HG03097 (cell line): Measurements from ENCODE around the gene C19orf67.

Source experiments
- ATAC-seq: cut with Tn5 transposase; IDR thresholded peaks from one replicate; pipeline ENCODE4 v1.9.1; 2021; ENCODE audit not compliant: unreplicated experiment, low FRiP score

The C19orf67 gene

DNA sequence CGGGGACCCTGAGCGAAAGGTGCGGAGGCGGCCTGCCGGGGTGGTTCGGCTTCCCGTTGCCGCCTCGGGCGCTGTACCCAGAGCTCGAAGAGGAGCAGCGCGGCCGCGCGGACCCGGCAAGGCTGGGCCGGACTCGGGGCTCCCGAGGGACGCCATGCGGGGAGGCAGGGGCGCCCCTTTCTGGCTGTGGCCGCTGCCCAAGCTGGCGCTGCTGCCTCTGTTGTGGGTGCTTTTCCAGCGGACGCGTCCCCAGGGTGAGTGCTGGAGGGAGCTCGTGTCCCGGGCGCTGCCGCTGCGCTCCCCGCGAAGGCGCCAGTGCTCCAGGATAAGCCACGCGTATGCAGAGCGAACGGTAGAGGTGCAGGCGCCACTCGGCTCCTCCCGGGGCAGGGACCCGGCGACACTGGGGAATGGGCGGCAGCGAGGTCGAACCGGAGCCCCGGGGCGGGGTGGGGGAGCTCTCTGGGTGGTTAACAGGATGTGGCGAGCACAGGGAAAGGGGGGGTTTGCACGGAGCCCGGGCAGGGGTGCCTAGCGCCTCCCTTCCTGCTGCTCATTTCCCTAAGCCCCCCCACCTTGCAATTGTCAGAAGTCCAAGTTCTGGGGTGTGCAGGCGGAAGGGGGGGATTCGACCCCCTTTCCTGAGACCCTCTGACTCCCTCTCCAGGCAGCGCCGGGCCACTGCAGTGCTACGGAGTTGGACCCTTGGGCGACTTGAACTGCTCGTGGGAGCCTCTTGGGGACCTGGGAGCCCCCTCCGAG is 53.7 kb downstream of the C19orf67 start, which contains the start of gene IL27RA:
Gene IL27RA (plus strand): TSS at position 44 of the 762 bp plus-strand sequence. CDS start 111 bp downstream, at position 155.
- ATAC-seq = no peak
